ENCODE data around the gene FAM135A.

The FAM135A gene

GRCh38 chr6:70413114-70413991 is at the start of gene FAM135A:
Gene FAM135A (plus strand): TSS chr6:70413508. CDS start chr6:70428343, 14,835 bp downstream.
- DNase-seq (ENCODE audit: extremely low read depth, insufficient read length), result peak; percentile 97
- no peak for TF ChIP-seq CTCF (IDR thresholded peaks at IDR 0.05; ENCODE audit: insufficient read depth, low read length, poor library complexity, severe bottlenecking)

GRCh38 chr6:70363741-70364493 is 49.4 kb upstream of the FAM135A start:
- no peak overlapping the region for H3K4me3 ChIP-seq (replicated peaks; ENCODE audit: low read depth, low read length)
- no peaks in the 10 kb centered on the region for H3K36me3 ChIP-seq (ENCODE audit: control insufficient read depth, insufficient read depth, low read length)
- DNase-seq (ENCODE audit: extremely low read depth, insufficient read length), result no peak
- peaks cover 5% of the 10 kb centered on the region for H3K27me3 ChIP-seq (replicated peaks; ENCODE audit: control insufficient read depth, insufficient read depth, low read length)
- TF ChIP-seq CTCF (IDR thresholded peaks at IDR 0.05; ENCODE audit: insufficient read depth, low read length, poor library complexity, severe bottlenecking), result no peak

More at GRCh38 chr6:70413114-70413991, at the start of gene FAM135A:
- H3K27me3 ChIP-seq (replicated peaks; ENCODE audit: control insufficient read depth, insufficient read depth, low read length), result no peaks in the 10 kb centered on the region
- no peaks in the 10 kb centered on the region for H3K36me3 ChIP-seq (ENCODE audit: control insufficient read depth, insufficient read depth, low read length)
- peak within 1 kb of the TSS; percentile 67 for H3K4me3 ChIP-seq (replicated peaks; ENCODE audit: low read depth, low read length)

- H3K27me3 ChIP-seq (replicated peaks; ENCODE audit: control insufficient read depth, insufficient read depth, low read length), result peaks cover 2% of the 10 kb centered on the region; the same call in 1 of the 2 replicates
- peak; percentile 93 for TF ChIP-seq CTCF (IDR thresholded peaks at IDR 0.05; ENCODE audit: insufficient read depth, low read length, poor library complexity, severe bottlenecking)
- H3K4me3 ChIP-seq (replicated peaks; ENCODE audit: low read depth, low read length), result no peak overlapping the region
- no peaks in the 10 kb centered on the region for H3K36me3 ChIP-seq (ENCODE audit: control insufficient read depth, insufficient read depth, low read length)
- peak; percentile 21 for DNase-seq (ENCODE audit: extremely low read depth, insufficient read length)
Measured at GRCh38 chr6:70369332-70369950, 43.9 kb upstream of the FAM135A start.

- H3K4me3 ChIP-seq (replicated peaks; ENCODE audit: low read depth, low read length), result no peak overlapping the region
- no peak for TF ChIP-seq CTCF (IDR thresholded peaks at IDR 0.05; ENCODE audit: insufficient read depth, low read length, poor library complexity, severe bottlenecking)
- no peaks in the 10 kb centered on the region for H3K36me3 ChIP-seq (ENCODE audit: control insufficient read depth, insufficient read depth, low read length)
- peaks cover 2% of the 10 kb centered on the region; the same call in 1 of the 2 replicates for H3K27me3 ChIP-seq (replicated peaks; ENCODE audit: control insufficient read depth, insufficient read depth, low read length)
- no peak for DNase-seq (ENCODE audit: extremely low read depth, insufficient read length)
Measured at GRCh38 chr6:70370496-70370895, 42.8 kb upstream of the FAM135A start.

GRCh38 chr6:70371454-70372105 is 41.7 kb upstream of the FAM135A start:
- H3K4me3 ChIP-seq (replicated peaks; ENCODE audit: low read depth, low read length), result no peak overlapping the region
- peaks cover 2% of the 10 kb centered on the region; the same call in 1 of the 2 replicates for H3K27me3 ChIP-seq (replicated peaks; ENCODE audit: control insufficient read depth, insufficient read depth, low read length)
- peak; percentile 67 for TF ChIP-seq CTCF (IDR thresholded peaks at IDR 0.05; ENCODE audit: insufficient read depth, low read length, poor library complexity, severe bottlenecking)
- DNase-seq (ENCODE audit: extremely low read depth, insufficient read length), result peak; percentile 13
- H3K36me3 ChIP-seq (ENCODE audit: control insufficient read depth, insufficient read depth, low read length), result no peaks in the 10 kb centered on the region

Data from GM06990 (cell line).